GM12878 (cell line): ENCODE measurements around the gene DIAPH1. TPM values are rescaled to one million over a fixed set of nuclear protein-coding genes. Genes with fewer than 3 reads are reported as not detected.

ENCODE experiments used
- ATAC-seq: fragments of 200-7000 bp; cut with Tn5 transposase; 3 replicates; pipeline ENCODE4 v1.9.1; 2020; ENCODE audit warnings: mild to moderate bottlenecking, moderate library complexity
- BruUV-seq: library from RNA; stranded (reverse); fragments of 400-500 nt; replicated peaks from 2 replicates; lab custom pipeline; 2021; lab: Mats Ljungman, UMichigan
- CTCF ChIA-PET: fragments of 300-600 bp; sonication (Branson Sonifier 250); formaldehyde crosslinking; extraction: SDS; loops from one replicate; lab custom pipeline; 2021; ENCODE audit warnings: inconsistent platforms; lab: Yijun Ruan, JAX
- POLR2A ChIA-PET: fragments of 350-600 bp; formaldehyde crosslinking; extraction: SDS; loops from one replicate; lab custom pipeline; 2021; ENCODE audit warnings: inconsistent platforms; lab: Charles Lee
- RAD21 ChIA-PET: fragments of 300-600 bp; sonication (Branson Sonifier 250); formaldehyde crosslinking; loops from one replicate; lab custom pipeline; 2023; ENCODE audit warnings: antibody characterized with exemption; ENCODE audit not compliant: unreplicated experiment; lab: Charles Lee
- SMC1A ChIA-PET: fragments of 300-600 bp; sonication (Branson Sonifier 250); formaldehyde crosslinking; loops from one replicate; lab custom pipeline; 2023; ENCODE audit not compliant: unreplicated experiment, uncharacterized antibody; lab: Charles Lee
- DNase-seq: peaks from one replicate; pipeline ENCODE4 v3.0.0-alpha.2; 2011; ENCODE audit warnings: low read depth, low spot score
- FAIRE-seq: peaks from 3 replicates; lab custom pipeline; 2011; peaks lifted over from hg19 to GRCh38; lab: Jason Lieb, UNC
- H2AFZ ChIP-seq: 2 replicates; pipeline ENCODE4 v1.6.0; 2011; ENCODE audit warnings: low read depth, low read length, control low read depth; ENCODE audit not compliant: control insufficient read depth
- H3K27ac ChIP-seq: 2 replicates; pipeline ENCODE4 v1.5.1; 2011; ENCODE audit warnings: control low read depth; ENCODE audit not compliant: control insufficient read depth, insufficient read depth
- H3K27me3 ChIP-seq, 2 experiments: replicated peaks in 1 of 2; 2 replicates each; pipeline versions ENCODE4 v1.6.0 to v1.6.1; 2011; ENCODE audit warnings: low read length in 1 of 2; ENCODE audit not compliant: control insufficient read depth in 2 of 2, insufficient read depth in 2 of 2
- H3K36me3 ChIP-seq, 2 experiments: 2 replicates each; pipeline ENCODE4 v1.5.1; 2011; ENCODE audit warnings: low read length in 1 of 2; ENCODE audit not compliant: control insufficient read depth in 2 of 2, insufficient read depth in 2 of 2
- H3K4me1 ChIP-seq: 2 replicates; pipeline ENCODE4 v1.6.1; 2011; ENCODE audit warnings: mild to moderate bottlenecking, low read length, moderate library complexity, mixed read lengths; ENCODE audit not compliant: control insufficient read depth, insufficient read depth
- H3K4me2 ChIP-seq: 2 replicates; pipeline ENCODE4 v1.6.0; 2011; ENCODE audit warnings: control low read depth; ENCODE audit not compliant: control insufficient read depth, insufficient read depth
- H3K4me3 ChIP-seq: fragments of 200-600 bp; sonication (generic); 2 replicates; pipeline ENCODE4 v1.5.1; 2016
- H3K79me2 ChIP-seq: 2 replicates; pipeline ENCODE4 v1.6.0; 2011; ENCODE audit warnings: low read length; ENCODE audit not compliant: control insufficient read depth, insufficient read depth
- H3K9ac ChIP-seq: 2 replicates; pipeline ENCODE4 v1.8.0; 2011; ENCODE audit warnings: low read length, control low read depth, mixed read lengths; ENCODE audit not compliant: control insufficient read depth, insufficient read depth
- H3K9me3 ChIP-seq: replicated peaks from 3 replicates; pipeline ENCODE4 v1.5.1; 2011; ENCODE audit warnings: mild to moderate bottlenecking, low read length; ENCODE audit not compliant: control insufficient read depth, insufficient read depth
- H4K20me1 ChIP-seq: 2 replicates; pipeline ENCODE4 v1.6.0; 2011; ENCODE audit not compliant: control insufficient read depth, insufficient read depth
- NFYB ChIP-seq: IDR thresholded peaks from 2 replicates; pipeline ENCODE4 v1.6.1; 2011; ENCODE audit warnings: low read depth, mild to moderate bottlenecking, low read length, improper control_type of control experiment, moderate library complexity; ENCODE audit not compliant: insufficient read depth
- PRDM15 ChIP-seq: fragments of 450-650 bp; formaldehyde crosslinking; IDR thresholded peaks from 2 replicates; pipeline ENCODE4 v1.4.0; 2020; ENCODE audit warnings: mild to moderate bottlenecking, moderate library complexity
- RAD21 ChIP-seq: IDR thresholded peaks from 2 replicates; pipeline ENCODE4 v1.6.1; 2011; ENCODE audit warnings: mild to moderate bottlenecking, low read depth, low read length, moderate library complexity; ENCODE audit not compliant: insufficient read depth
- SMC3 ChIP-seq: IDR thresholded peaks from 2 replicates; pipeline ENCODE4 v1.6.1; 2011; ENCODE audit warnings: low read length, improper control_type of control experiment, borderline replicate concordance
- WGBS: methylation state at CpG from one replicate; pipeline ENCODE4 v1.1.6; 2016; ENCODE audit warnings: low lambda C conversion rate; ENCODE audit not compliant: insufficient replicate concordance, insufficient coverage; ENCODE audit errors: missing lambda C conversion rate; 5-methylcytosine and 5-hydroxymethylcytosine counted together
- in situ Hi-C: fragments of 300-500 bp; cut with MboI; formaldehyde crosslinking; loops from 9 replicates; pipeline ENCODE4 v1.14.3; 2018; ENCODE audit warnings: mixed read lengths
- intact Hi-C: fragments of 100-400 bp; cut with micrococcal nuclease; formaldehyde crosslinking; loops from one replicate; pipeline ENCODE4 v1.14.2; 2022; ENCODE audit not compliant: unreplicated experiment
- polyA plus RNA-seq, 11 experiments: library from polyadenylated mRNA; depleted of rRNA in 4 of 11; unstranded in 6 of 11; stranded (reverse) in 5 of 11; fragments of >200 nt; fragmentation: Nextera tagmentation in 4 of 11; fragmentation: Illumina TruSeq in 1 of 11; extraction: Ambion mirVana in 4 of 11; extraction: Trizol in 1 of 11; gene quantifications; 1 replicate in 1 of 11; 2 replicates in 10 of 11; pipeline versions ENCODE4 v1.2.1 to v1.2.3, GENCODE V29; 2011 to 2016; ENCODE audit warnings: inconsistent platforms in 2 of 11, missing spikeins in 2 of 11, low read depth in 1 of 11
- total RNA-seq, 4 experiments: library from RNA; depleted of rRNA in 3 of 4; stranded (reverse); fragments of >200 nt in 3 of 4; fragmentation: Illumina TruSeq in 1 of 4; extraction: Trizol in 1 of 4; gene quantifications; 2 replicates each; pipeline versions ENCODE4 v1.2.1 to v1.2.3, GENCODE V29; 2013 to 2021
- TF ChIP-seq, protein P1 (sequence below), 3 experiments: IDR thresholded peaks in 2 of 3; conservative IDR thresholded peaks in 1 of 3; 2 replicates each; pipeline ENCODE4 v1.5.1; 2011; ENCODE audit warnings: low read depth in 3 of 3, low read length in 3 of 3, mild to moderate bottlenecking in 3 of 3, control low read depth in 2 of 3, moderate library complexity in 2 of 3, inconsistent platforms in 1 of 3, mixed read lengths in 1 of 3; ENCODE audit not compliant: control insufficient read depth in 2 of 3, insufficient read depth in 1 of 3; ENCODE audit errors: extremely low read depth in 1 of 3

The DIAPH1 gene
- total and polyA plus RNA-seq, 10 of the 15 experiments (the other 5 are each of a cell fraction or from before 2014, with no cell fraction given), result 37.8 to 168 (median 59.0) TPM

- WGBS, result 95% methylated on average over 9 of the region's 9 CpGs
- ChIA-PET SMC1A (interaction anchor here (6.3 kb wide), 1 partner anchor 145 kb away, joined by 67 read pairs; the partner anchor contains the start of genes PCDHGA10 and PCDHGB7), CTCF (no interaction called here), RAD21 (interaction anchor here (0.6 kb wide), 1 partner anchor 114 kb away, joined by 3 read pairs; no protein-coding TSS in a partner anchor), POLR2A (interaction anchor here (0.6 kb wide), 1 partner anchor 86 kb away, joined by 3 read pairs; no protein-coding TSS in a partner anchor)
- Histone ChIP-seq H3K9me3 (no peaks in the 10 kb centered on the region), H2AFZ (no peak overlapping the region), H3K9ac (no peak overlapping the region), H3K27me3 (no peaks in the 10 kb centered on the region), H3K4me1 (no peaks in the 10 kb centered on the region), H3K36me3 (peaks cover 4 to 24% of the 10 kb centered on the region in 2 experiments), H3K27ac (no peak overlapping the region), H3K4me2 (no peak overlapping the region), H3K79me2 (no peaks in the 10 kb centered on the region), H3K4me3 (no peak overlapping the region), H4K20me1 (no peaks in the 10 kb centered on the region)
- in situ Hi-C loops, result loop anchor here (5.0 to 25.0 kb wide), 4 partner anchors 144 to 749 kb away; partner anchors contain the start of genes PCDHA3, PCDHA4, PCDHA5 and PCDHB12
- no TSS peak for BruUV-seq
- 0 out of 2 replicates have a peak, but pooled peaks have one; percentile 32 for TF ChIP-seq NFYB
- peak; percentile 20; the same call in 1 of the 2 replicates for TF ChIP-seq SMC3
- TF ChIP-seq, protein P1, sequence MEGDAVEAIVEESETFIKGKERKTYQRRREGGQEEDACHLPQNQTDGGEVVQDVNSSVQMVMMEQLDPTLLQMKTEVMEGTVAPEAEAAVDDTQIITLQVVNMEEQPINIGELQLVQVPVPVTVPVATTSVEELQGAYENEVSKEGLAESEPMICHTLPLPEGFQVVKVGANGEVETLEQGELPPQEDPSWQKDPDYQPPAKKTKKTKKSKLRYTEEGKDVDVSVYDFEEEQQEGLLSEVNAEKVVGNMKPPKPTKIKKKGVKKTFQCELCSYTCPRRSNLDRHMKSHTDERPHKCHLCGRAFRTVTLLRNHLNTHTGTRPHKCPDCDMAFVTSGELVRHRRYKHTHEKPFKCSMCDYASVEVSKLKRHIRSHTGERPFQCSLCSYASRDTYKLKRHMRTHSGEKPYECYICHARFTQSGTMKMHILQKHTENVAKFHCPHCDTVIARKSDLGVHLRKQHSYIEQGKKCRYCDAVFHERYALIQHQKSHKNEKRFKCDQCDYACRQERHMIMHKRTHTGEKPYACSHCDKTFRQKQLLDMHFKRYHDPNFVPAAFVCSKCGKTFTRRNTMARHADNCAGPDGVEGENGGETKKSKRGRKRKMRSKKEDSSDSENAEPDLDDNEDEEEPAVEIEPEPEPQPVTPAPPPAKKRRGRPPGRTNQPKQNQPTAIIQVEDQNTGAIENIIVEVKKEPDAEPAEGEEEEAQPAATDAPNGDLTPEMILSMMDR (IDR thresholded peaks at IDR 0.05 in 2 of 3, conservative IDR thresholded peaks at IDR 0.05 in 1 of 3; ENCODE audit: control insufficient read depth in 2 of 3, extremely low read depth in 1 of 3, insufficient read depth in 1 of 3, low read depth in 3 of 3, low read length in 3 of 3), result peak in 1 of 3 experiments; percentile 14; a peak in 1 of 6 replicates
- peak; percentile 45 for TF ChIP-seq RAD21
- TF ChIP-seq PRDM15 (CRISPR knock-in tag), result no peak
- DNase-seq, result no peak
- ATAC-seq, result no peak
- FAIRE-seq, result no peak
- intact Hi-C loops, result loop anchor here (10.0 kb wide), 1 partner anchor 376 kb away; the partner anchor contains the start of genes PCDHB16 and PCDHB9
Observed at GRCh38 chr5:141560725-141561483, 57.9 kb downstream of the DIAPH1 start.
